ENCODE data around the gene CA10.

DNA sequence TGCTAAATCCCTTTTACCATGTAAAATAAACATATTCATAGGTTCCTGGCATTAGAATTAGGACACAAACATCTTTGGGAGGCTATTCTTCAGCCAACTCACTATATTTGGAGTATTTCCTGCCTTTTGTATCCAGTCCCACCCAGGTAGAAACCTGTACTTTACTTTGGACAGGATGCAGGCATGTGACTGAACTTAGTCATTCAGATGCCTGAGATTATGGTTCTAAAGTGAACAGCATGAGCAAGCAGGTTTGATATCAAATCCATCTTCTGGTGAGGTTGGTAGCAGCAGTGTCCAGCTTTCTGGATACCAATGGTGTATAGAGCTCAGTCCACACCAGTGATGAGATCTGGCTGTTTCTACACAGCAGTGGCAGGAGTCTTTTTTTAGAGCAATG lies 20.2 kb downstream of the CA10 start:
- TF ChIP-seq, protein P1, sequence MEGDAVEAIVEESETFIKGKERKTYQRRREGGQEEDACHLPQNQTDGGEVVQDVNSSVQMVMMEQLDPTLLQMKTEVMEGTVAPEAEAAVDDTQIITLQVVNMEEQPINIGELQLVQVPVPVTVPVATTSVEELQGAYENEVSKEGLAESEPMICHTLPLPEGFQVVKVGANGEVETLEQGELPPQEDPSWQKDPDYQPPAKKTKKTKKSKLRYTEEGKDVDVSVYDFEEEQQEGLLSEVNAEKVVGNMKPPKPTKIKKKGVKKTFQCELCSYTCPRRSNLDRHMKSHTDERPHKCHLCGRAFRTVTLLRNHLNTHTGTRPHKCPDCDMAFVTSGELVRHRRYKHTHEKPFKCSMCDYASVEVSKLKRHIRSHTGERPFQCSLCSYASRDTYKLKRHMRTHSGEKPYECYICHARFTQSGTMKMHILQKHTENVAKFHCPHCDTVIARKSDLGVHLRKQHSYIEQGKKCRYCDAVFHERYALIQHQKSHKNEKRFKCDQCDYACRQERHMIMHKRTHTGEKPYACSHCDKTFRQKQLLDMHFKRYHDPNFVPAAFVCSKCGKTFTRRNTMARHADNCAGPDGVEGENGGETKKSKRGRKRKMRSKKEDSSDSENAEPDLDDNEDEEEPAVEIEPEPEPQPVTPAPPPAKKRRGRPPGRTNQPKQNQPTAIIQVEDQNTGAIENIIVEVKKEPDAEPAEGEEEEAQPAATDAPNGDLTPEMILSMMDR (conservative IDR thresholded peaks at IDR 0.05; ENCODE audit: low read depth, low read length), result no peak
- no peak for TF ChIP-seq EZH2 (IDR thresholded peaks at IDR 0.05; ENCODE audit: borderline replicate concordance, low read depth, low read length, poor library complexity, severe bottlenecking)

Measured in A673 (cell line).